Measurements from ENCODE around the gene PLXDC1.

Gene PLXDC1

GRCh38 chr17:39073916-39074315, 77.5 kb downstream of the PLXDC1 start:
- no peak overlapping the region for H3K4me3 ChIP-seq (ENCODE audit: low read length)
- no peak overlapping the region for H3K9ac ChIP-seq (ENCODE audit: low read length)
- H3K27me3 ChIP-seq (ENCODE audit: insufficient read depth, low read length, poor library complexity) = no peaks in the 10 kb centered on the region
- H3K4me1 ChIP-seq (ENCODE audit: control insufficient read depth, low read depth, low read length) = no peaks in the 10 kb centered on the region
- WGBS (ENCODE audit: extremely low coverage, insufficient coverage, low lambda C conversion rate) = no CpG with 5 or more reads among the region's 1 CpG
- DNase-seq = no peak
- H3K79me2 ChIP-seq (ENCODE audit: control insufficient read depth, insufficient read depth, low read length) = no peaks in the 10 kb centered on the region
- no peaks in the 10 kb centered on the region for H3K36me3 ChIP-seq (ENCODE audit: control insufficient read depth, insufficient read depth, low read length)
- H4K8ac ChIP-seq (ENCODE audit: low read depth, low read length) = no peak overlapping the region
- no peak overlapping the region for H2BK120ac ChIP-seq (ENCODE audit: low read depth, low read length)
- H4K5ac ChIP-seq (ENCODE audit: low read length) = no peak overlapping the region
- H3K79me1 ChIP-seq (ENCODE audit: low read length) = no peaks in the 10 kb centered on the region
- no peak overlapping the region for H3K23ac ChIP-seq (ENCODE audit: low read length)
- no peak overlapping the region for H3K4me2 ChIP-seq (ENCODE audit: low read length)
- H2BK5ac ChIP-seq (ENCODE audit: low read length) = no peak overlapping the region
- no peak overlapping the region for H3K56ac ChIP-seq (ENCODE audit: low read length)
- no peak overlapping the region for H3K18ac ChIP-seq (ENCODE audit: low read length)
- no peak overlapping the region for H2BK15ac ChIP-seq (replicated peaks; ENCODE audit: low read depth)
- no peak overlapping the region for H2AK5ac ChIP-seq (ENCODE audit: low read length)
- H3K27ac ChIP-seq (ENCODE audit: low read depth, low read length) = no peak overlapping the region
- H3K4ac ChIP-seq (ENCODE audit: low read depth, low read length) = no peak overlapping the region

DNA sequence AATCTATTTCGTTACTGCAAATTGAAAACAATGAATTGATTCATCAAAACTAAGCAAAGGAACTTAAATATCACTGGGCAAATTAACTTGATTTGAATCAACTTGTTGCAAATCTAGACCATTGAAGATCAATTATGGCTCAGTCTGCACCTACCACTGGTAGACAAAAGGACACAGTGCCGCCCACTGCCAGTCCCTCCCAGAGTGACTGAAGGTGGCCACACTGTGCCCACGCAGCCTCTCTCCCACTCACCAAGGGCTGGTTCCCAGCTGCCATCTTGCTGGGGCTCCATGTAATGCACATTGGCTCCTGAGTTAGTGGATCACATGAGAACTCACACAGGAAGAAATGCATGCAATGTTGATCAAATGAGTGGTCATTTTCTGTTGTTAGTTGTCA, 78.1 kb downstream of the PLXDC1 start:
- H4K5ac ChIP-seq (ENCODE audit: low read length) = no peak overlapping the region
- no peak overlapping the region for H3K18ac ChIP-seq (ENCODE audit: low read length)
- no peaks in the 10 kb centered on the region for H3K4me1 ChIP-seq (ENCODE audit: control insufficient read depth, low read depth, low read length)
- no peak overlapping the region for H3K23ac ChIP-seq (ENCODE audit: low read length)
- H3K4ac ChIP-seq (ENCODE audit: low read depth, low read length) = no peak overlapping the region
- no peak overlapping the region for H4K8ac ChIP-seq (ENCODE audit: low read depth, low read length)
- H2BK5ac ChIP-seq (ENCODE audit: low read length) = no peak overlapping the region
- H3K27ac ChIP-seq (ENCODE audit: low read depth, low read length) = no peak overlapping the region
- H3K79me2 ChIP-seq (ENCODE audit: control insufficient read depth, insufficient read depth, low read length) = no peaks in the 10 kb centered on the region
- no peak overlapping the region for H3K56ac ChIP-seq (ENCODE audit: low read length)
- no CpG with 5 or more reads among the region's 3 CpGs for WGBS (ENCODE audit: extremely low coverage, insufficient coverage, low lambda C conversion rate)
- H2BK15ac ChIP-seq (replicated peaks; ENCODE audit: low read depth) = no peak overlapping the region
- H2BK120ac ChIP-seq (ENCODE audit: low read depth, low read length) = no peak overlapping the region
- no peak overlapping the region for H3K4me2 ChIP-seq (ENCODE audit: low read length)
- no peak overlapping the region for H2AK5ac ChIP-seq (ENCODE audit: low read length)
- H3K27me3 ChIP-seq (ENCODE audit: insufficient read depth, low read length, poor library complexity) = no peaks in the 10 kb centered on the region
- no peak for DNase-seq
- no peaks in the 10 kb centered on the region for H3K79me1 ChIP-seq (ENCODE audit: low read length)
- H3K36me3 ChIP-seq (ENCODE audit: control insufficient read depth, insufficient read depth, low read length) = no peaks in the 10 kb centered on the region
- H3K4me3 ChIP-seq (ENCODE audit: low read length) = no peak overlapping the region
- no peak overlapping the region for H3K9ac ChIP-seq (ENCODE audit: low read length)

DNA sequence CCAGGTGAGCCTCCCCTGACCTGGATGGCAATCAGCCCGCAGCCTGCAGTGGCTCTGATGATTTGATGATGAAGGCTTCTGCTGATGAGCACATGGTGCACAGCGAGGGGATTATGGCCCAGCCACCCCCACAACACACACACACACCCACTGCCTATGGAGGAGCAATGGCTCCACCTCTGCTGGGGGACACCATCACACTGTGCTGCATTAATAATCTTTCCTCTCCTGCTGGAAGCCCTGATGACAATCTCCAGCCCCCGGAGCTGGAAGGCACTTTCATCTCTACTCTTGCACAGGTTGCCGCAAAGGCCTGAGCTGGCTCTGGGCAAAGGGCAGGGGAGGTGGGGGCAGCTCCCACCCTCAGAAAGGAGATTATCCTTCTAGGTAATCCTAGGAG, 79.9 kb downstream of the PLXDC1 start:
- Histone ChIP-seq H3K79me2 (ENCODE audit: control insufficient read depth, insufficient read depth, low read length) (no peaks in the 10 kb centered on the region), H4K5ac (ENCODE audit: low read length) (no peak overlapping the region), H3K4me1 (ENCODE audit: control insufficient read depth, low read depth, low read length) (no peaks in the 10 kb centered on the region), H3K79me1 (ENCODE audit: low read length) (no peaks in the 10 kb centered on the region), H3K23ac (ENCODE audit: low read length) (no peak overlapping the region), H4K8ac (ENCODE audit: low read depth, low read length) (no peak overlapping the region), H3K27ac (ENCODE audit: low read depth, low read length) (no peak overlapping the region), H3K9ac (ENCODE audit: low read length) (no peak overlapping the region), H2AK5ac (ENCODE audit: low read length) (no peak overlapping the region), H3K4me2 (ENCODE audit: low read length) (no peak overlapping the region), H3K36me3 (ENCODE audit: control insufficient read depth, insufficient read depth, low read length) (no peaks in the 10 kb centered on the region), H3K18ac (ENCODE audit: low read length) (no peak overlapping the region), H2BK120ac (ENCODE audit: low read depth, low read length) (no peak overlapping the region), H3K4ac (ENCODE audit: low read depth, low read length) (no peak overlapping the region), H3K4me3 (ENCODE audit: low read length) (no peak overlapping the region), H3K27me3 (ENCODE audit: insufficient read depth, low read length, poor library complexity) (no peaks in the 10 kb centered on the region), H3K56ac (ENCODE audit: low read length) (no peak overlapping the region), H2BK5ac (ENCODE audit: low read length) (no peak overlapping the region), H2BK15ac (replicated peaks; ENCODE audit: low read depth) (no peak overlapping the region)
- no CpG with 5 or more reads among the region's 4 CpGs for WGBS (ENCODE audit: extremely low coverage, insufficient coverage, low lambda C conversion rate)
- no peak for DNase-seq

DNA sequence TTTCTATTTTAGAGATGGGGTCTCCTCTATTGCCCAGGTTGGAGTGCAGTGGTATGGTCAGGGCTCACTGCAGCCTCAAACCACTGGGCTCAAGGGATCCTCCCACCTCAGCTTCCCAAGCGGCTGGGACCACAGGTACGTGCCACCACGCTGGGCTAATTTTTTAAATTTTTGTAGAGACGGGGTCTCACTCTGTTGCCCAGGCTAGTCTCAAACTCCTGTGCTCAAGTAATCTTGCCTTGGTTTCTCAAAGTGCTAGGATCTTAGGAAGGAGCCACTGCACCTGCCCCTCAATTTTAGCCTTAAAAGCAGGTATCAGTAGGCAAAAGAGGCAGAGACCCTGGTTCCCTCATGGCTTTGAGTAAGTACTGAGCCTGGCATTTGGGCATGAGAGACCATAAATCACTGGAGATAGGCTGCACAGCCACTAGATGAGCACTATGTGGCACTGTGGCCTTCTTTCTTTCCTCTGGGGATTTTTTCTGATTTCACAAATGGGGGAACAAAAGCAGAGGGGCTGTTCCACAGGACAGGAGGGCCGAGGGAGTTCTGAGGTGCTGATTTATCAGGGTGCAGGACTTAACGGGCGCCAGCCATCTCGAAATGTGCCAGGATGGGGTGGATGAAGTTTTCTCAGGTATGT, 82.2 kb downstream of the PLXDC1 start:
- no peak overlapping the region for H3K4ac ChIP-seq (ENCODE audit: low read depth, low read length)
- H3K18ac ChIP-seq (ENCODE audit: low read length) = no peak overlapping the region
- no peak overlapping the region for H2AK5ac ChIP-seq (ENCODE audit: low read length)
- H3K79me2 ChIP-seq (ENCODE audit: control insufficient read depth, insufficient read depth, low read length) = no peaks in the 10 kb centered on the region
- no peak overlapping the region for H2BK5ac ChIP-seq (ENCODE audit: low read length)
- H3K23ac ChIP-seq (ENCODE audit: low read length) = no peak overlapping the region
- H3K27ac ChIP-seq (ENCODE audit: low read depth, low read length) = no peak overlapping the region
- no peak overlapping the region for H2BK120ac ChIP-seq (ENCODE audit: low read depth, low read length)
- no CpG with 5 or more reads among the region's 8 CpGs for WGBS (ENCODE audit: extremely low coverage, insufficient coverage, low lambda C conversion rate)
- H3K4me2 ChIP-seq (ENCODE audit: low read length) = no peak overlapping the region
- no peak overlapping the region for H3K56ac ChIP-seq (ENCODE audit: low read length)
- H3K27me3 ChIP-seq (ENCODE audit: insufficient read depth, low read length, poor library complexity) = no peaks in the 10 kb centered on the region
- H3K9ac ChIP-seq (ENCODE audit: low read length) = no peak overlapping the region
- no peak overlapping the region for H3K4me3 ChIP-seq (ENCODE audit: low read length)
- no peak overlapping the region for H2BK15ac ChIP-seq (replicated peaks; ENCODE audit: low read depth)
- H3K4me1 ChIP-seq (ENCODE audit: control insufficient read depth, low read depth, low read length) = no peaks in the 10 kb centered on the region
- DNase-seq = peak; percentile 59
- no peak overlapping the region for H4K5ac ChIP-seq (ENCODE audit: low read length)
- H3K79me1 ChIP-seq (ENCODE audit: low read length) = no peaks in the 10 kb centered on the region
- H4K8ac ChIP-seq (ENCODE audit: low read depth, low read length) = no peak overlapping the region
- no peaks in the 10 kb centered on the region for H3K36me3 ChIP-seq (ENCODE audit: control insufficient read depth, insufficient read depth, low read length)

GRCh38 chr17:39064819-39065218, 86.6 kb downstream of the PLXDC1 start:
- no peak overlapping the region for H3K56ac ChIP-seq (ENCODE audit: low read length)
- H3K4me3 ChIP-seq (ENCODE audit: low read length) = no peak overlapping the region
- H3K4me1 ChIP-seq (ENCODE audit: control insufficient read depth, low read depth, low read length) = no peaks in the 10 kb centered on the region
- H2BK15ac ChIP-seq (replicated peaks; ENCODE audit: low read depth) = no peak overlapping the region
- no peak overlapping the region for H2BK120ac ChIP-seq (ENCODE audit: low read depth, low read length)
- H3K79me1 ChIP-seq (ENCODE audit: low read length) = no peaks in the 10 kb centered on the region
- no peak overlapping the region for H3K4ac ChIP-seq (ENCODE audit: low read depth, low read length)
- no peak overlapping the region for H3K18ac ChIP-seq (ENCODE audit: low read length)
- no peak overlapping the region for H2AK5ac ChIP-seq (ENCODE audit: low read length)
- no peak overlapping the region for H4K5ac ChIP-seq (ENCODE audit: low read length)
- no peak overlapping the region for H2BK5ac ChIP-seq (ENCODE audit: low read length)
- no peak overlapping the region for H3K9ac ChIP-seq (ENCODE audit: low read length)
- H4K8ac ChIP-seq (ENCODE audit: low read depth, low read length) = no peak overlapping the region
- no peak overlapping the region for H3K23ac ChIP-seq (ENCODE audit: low read length)
- H3K27me3 ChIP-seq (ENCODE audit: insufficient read depth, low read length, poor library complexity) = no peaks in the 10 kb centered on the region
- H3K27ac ChIP-seq (ENCODE audit: low read depth, low read length) = no peak overlapping the region
- H3K4me2 ChIP-seq (ENCODE audit: low read length) = no peak overlapping the region
- H3K79me2 ChIP-seq (ENCODE audit: control insufficient read depth, insufficient read depth, low read length) = no peaks in the 10 kb centered on the region
- no peaks in the 10 kb centered on the region for H3K36me3 ChIP-seq (ENCODE audit: control insufficient read depth, insufficient read depth, low read length)
- no peak for DNase-seq
- no CpG with 5 or more reads among the region's 5 CpGs for WGBS (ENCODE audit: extremely low coverage, insufficient coverage, low lambda C conversion rate)

GRCh38 chr17:39064374-39064773, 87.1 kb downstream of the PLXDC1 start:
- Histone ChIP-seq H3K27me3 (ENCODE audit: insufficient read depth, low read length, poor library complexity) (no peaks in the 10 kb centered on the region), H3K4me1 (ENCODE audit: control insufficient read depth, low read depth, low read length) (no peaks in the 10 kb centered on the region), H2AK5ac (ENCODE audit: low read length) (no peak overlapping the region), H3K9ac (ENCODE audit: low read length) (no peak overlapping the region), H3K79me1 (ENCODE audit: low read length) (no peaks in the 10 kb centered on the region), H4K8ac (ENCODE audit: low read depth, low read length) (no peak overlapping the region), H2BK120ac (ENCODE audit: low read depth, low read length) (no peak overlapping the region), H4K5ac (ENCODE audit: low read length) (no peak overlapping the region), H3K27ac (ENCODE audit: low read depth, low read length) (no peak overlapping the region), H3K18ac (ENCODE audit: low read length) (no peak overlapping the region), H3K36me3 (ENCODE audit: control insufficient read depth, insufficient read depth, low read length) (no peaks in the 10 kb centered on the region), H3K4ac (ENCODE audit: low read depth, low read length) (no peak overlapping the region), H3K4me2 (ENCODE audit: low read length) (no peak overlapping the region), H3K79me2 (ENCODE audit: control insufficient read depth, insufficient read depth, low read length) (no peaks in the 10 kb centered on the region), H2BK15ac (replicated peaks; ENCODE audit: low read depth) (no peak overlapping the region), H3K56ac (ENCODE audit: low read length) (no peak overlapping the region), H2BK5ac (ENCODE audit: low read length) (no peak overlapping the region), H3K4me3 (ENCODE audit: low read length) (no peak overlapping the region), H3K23ac (ENCODE audit: low read length) (no peak overlapping the region)
- DNase-seq = no peak
- WGBS (ENCODE audit: extremely low coverage, insufficient coverage, low lambda C conversion rate) = no CpG with 5 or more reads among the region's 5 CpGs
